Measurements from ENCODE around the gene GAR1.
"Not testable (repeated sequence)": the region's sequence is repeated elsewhere in the genome, so short reads cannot be mapped to it uniquely, and the experiment has no call there.

GAR1 gene

DNA sequence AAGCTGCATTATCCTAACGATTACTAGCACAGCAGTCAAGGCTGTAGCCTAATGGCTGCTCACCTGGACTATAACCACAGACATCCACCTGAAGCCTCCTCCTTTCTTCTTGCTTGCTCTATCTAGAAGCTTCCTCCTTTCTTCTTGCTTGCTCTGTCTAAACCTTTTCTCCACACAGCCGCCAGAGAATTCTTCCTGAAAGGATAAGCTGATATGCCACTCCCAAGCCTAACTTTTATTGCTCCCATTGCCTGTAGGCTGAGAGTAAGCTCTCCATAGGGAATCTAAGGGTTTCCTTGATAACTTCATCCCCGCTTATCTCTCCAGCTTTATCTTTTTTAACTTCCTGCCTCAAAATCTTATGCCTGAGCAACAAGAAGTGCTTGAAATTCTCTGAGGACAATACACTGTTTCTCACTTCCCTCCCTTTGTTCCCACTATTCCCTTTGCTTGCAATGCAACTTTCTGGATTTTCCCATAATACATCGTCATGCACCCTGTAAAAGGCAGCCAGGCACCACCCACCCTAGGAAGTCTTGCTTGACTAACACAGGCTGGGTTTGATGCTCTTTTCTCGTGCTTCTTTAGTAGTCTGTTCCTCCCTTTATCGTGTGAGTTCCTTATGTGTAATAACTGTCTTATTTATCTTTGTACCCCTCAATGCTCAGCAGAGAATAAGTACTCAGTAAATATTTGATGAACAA, 31.0 kb downstream of the GAR1 start:
- H3K36me3 ChIP-seq (ENCODE audit: control insufficient read depth, insufficient read depth, low read length): no peaks in the 10 kb centered on the region
- no peaks in the 10 kb centered on the region for H3K27me3 ChIP-seq (ENCODE audit: control insufficient read depth, insufficient read depth, low read length)
- no peak overlapping the region for H3K4me3 ChIP-seq (ENCODE audit: low read depth, low read length)
- H3K9me3 ChIP-seq (ENCODE audit: control insufficient read depth, insufficient read depth, low read length): no peaks in the 10 kb centered on the region
- H3K9ac ChIP-seq (ENCODE audit: low read depth, low read length): no peak overlapping the region
- H3K4me1 ChIP-seq (ENCODE audit: control insufficient read depth, insufficient read depth, low read length): 0 out of 2 replicates have a peak, but pooled peaks cover 3% of the 10 kb centered on the region
- no peak overlapping the region for H3K27ac ChIP-seq (ENCODE audit: low read depth, low read length)

- Histone ChIP-seq H3K9me3 (ENCODE audit: control insufficient read depth, insufficient read depth, low read length) (no peaks in the 10 kb centered on the region), H3K9ac (ENCODE audit: low read depth, low read length) (no peak within 1 kb of the TSS), H3K27ac (ENCODE audit: low read depth, low read length) (no peak within 1 kb of the TSS), H3K4me3 (ENCODE audit: low read depth, low read length) (no peak within 1 kb of the TSS), H3K27me3 (ENCODE audit: control insufficient read depth, insufficient read depth, low read length) (no peaks in the 10 kb centered on the region), H3K4me1 (ENCODE audit: control insufficient read depth, insufficient read depth, low read length) (0 out of 2 replicates have a peak, but pooled peaks cover 3% of the 10 kb centered on the region), H3K36me3 (ENCODE audit: control insufficient read depth, insufficient read depth, low read length) (no peaks in the 10 kb centered on the region)
These were observed 32.4 kb downstream of the GAR1 start, which contains the start of gene LRIT3 for GRCh38 chr4:109847896-109848442. Gene LRIT3 (plus strand): TSS chr4:109848107. CDS start chr4:109848202, 95 bp downstream.

DNA sequence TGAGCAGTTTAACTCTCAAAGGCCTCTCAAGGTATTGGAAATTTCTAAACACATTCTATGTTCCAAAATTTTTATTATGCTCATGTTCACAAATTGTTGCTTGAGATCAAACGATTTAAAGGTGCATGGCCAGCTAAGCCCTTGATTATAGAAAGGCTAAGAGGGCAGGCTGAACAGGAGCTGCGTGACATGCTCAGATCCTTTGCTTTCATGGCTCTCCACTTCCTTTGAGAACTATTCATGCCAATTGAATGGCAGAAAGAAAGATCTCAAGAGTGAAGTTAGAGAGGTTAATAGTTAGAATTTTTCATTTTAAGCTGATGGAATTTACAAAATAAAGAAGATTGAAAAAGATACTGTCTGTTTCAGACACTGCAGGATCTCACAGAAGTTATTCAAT, 32.9 kb downstream of the GAR1 start:
- Histone ChIP-seq H3K9me3 (ENCODE audit: control insufficient read depth, insufficient read depth, low read length) (no peaks in the 10 kb centered on the region), H3K4me1 (ENCODE audit: control insufficient read depth, insufficient read depth, low read length) (0 out of 2 replicates have a peak, but pooled peaks cover 3% of the 10 kb centered on the region), H3K4me3 (ENCODE audit: low read depth, low read length) (no peak overlapping the region), H3K27me3 (ENCODE audit: control insufficient read depth, insufficient read depth, low read length) (no peaks in the 10 kb centered on the region), H3K9ac (ENCODE audit: low read depth, low read length) (no peak overlapping the region), H3K36me3 (ENCODE audit: control insufficient read depth, insufficient read depth, low read length) (no peaks in the 10 kb centered on the region), H3K27ac (ENCODE audit: low read depth, low read length) (no peak overlapping the region)

DNA sequence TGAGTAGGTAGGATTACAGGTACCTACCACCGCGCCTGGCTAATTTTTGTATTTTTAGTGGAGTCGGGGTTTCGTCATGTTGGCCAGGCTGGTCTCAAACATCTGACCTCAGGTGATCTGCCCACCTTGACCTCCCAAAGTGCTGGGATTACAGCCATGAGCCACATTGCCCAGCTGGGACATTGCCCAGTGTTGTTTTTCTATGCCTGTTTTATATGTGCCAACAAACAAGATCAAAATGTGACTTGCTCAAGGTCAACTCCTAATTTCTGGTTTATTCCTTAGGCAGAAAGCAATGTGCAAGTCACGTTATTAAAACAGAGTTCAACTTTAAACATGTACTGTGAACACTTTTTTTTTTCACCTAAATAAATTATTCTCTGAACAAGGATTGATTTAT, 35.0 kb downstream of the GAR1 start:
- no peak overlapping the region for H3K4me3 ChIP-seq (ENCODE audit: low read depth, low read length)
- no peak overlapping the region for H3K9ac ChIP-seq (ENCODE audit: low read depth, low read length)
- no peaks in the 10 kb centered on the region for H3K9me3 ChIP-seq (ENCODE audit: control insufficient read depth, insufficient read depth, low read length)
- no peaks in the 10 kb centered on the region for H3K36me3 ChIP-seq (ENCODE audit: control insufficient read depth, insufficient read depth, low read length)
- no peaks in the 10 kb centered on the region for H3K27me3 ChIP-seq (ENCODE audit: control insufficient read depth, insufficient read depth, low read length)
- H3K27ac ChIP-seq (ENCODE audit: low read depth, low read length): no peak overlapping the region
- H3K4me1 ChIP-seq (ENCODE audit: control insufficient read depth, insufficient read depth, low read length): 0 out of 2 replicates have a peak, but pooled peaks cover 3% of the 10 kb centered on the region

GRCh38 chr4:109859426-109860300, 44.1 kb downstream of the GAR1 start:
- not testable (repeated sequence) for H3K27ac ChIP-seq (ENCODE audit: low read depth, low read length); H3K36me3 ChIP-seq (ENCODE audit: control insufficient read depth, insufficient read depth, low read length); H3K9ac ChIP-seq (ENCODE audit: low read depth, low read length); H3K27me3 ChIP-seq (ENCODE audit: control insufficient read depth, insufficient read depth, low read length); H3K4me1 ChIP-seq (ENCODE audit: control insufficient read depth, insufficient read depth, low read length); H3K9me3 ChIP-seq (ENCODE audit: control insufficient read depth, insufficient read depth, low read length); H3K4me3 ChIP-seq (ENCODE audit: low read depth, low read length)

- Histone ChIP-seq H3K4me1 (ENCODE audit: control insufficient read depth, insufficient read depth, low read length) (no peaks in the 10 kb centered on the region), H3K4me3 (ENCODE audit: low read depth, low read length) (no peak overlapping the region)
These were observed 45.7 kb downstream of the GAR1 start for GRCh38 chr4:109861271-109861670.

DNA sequence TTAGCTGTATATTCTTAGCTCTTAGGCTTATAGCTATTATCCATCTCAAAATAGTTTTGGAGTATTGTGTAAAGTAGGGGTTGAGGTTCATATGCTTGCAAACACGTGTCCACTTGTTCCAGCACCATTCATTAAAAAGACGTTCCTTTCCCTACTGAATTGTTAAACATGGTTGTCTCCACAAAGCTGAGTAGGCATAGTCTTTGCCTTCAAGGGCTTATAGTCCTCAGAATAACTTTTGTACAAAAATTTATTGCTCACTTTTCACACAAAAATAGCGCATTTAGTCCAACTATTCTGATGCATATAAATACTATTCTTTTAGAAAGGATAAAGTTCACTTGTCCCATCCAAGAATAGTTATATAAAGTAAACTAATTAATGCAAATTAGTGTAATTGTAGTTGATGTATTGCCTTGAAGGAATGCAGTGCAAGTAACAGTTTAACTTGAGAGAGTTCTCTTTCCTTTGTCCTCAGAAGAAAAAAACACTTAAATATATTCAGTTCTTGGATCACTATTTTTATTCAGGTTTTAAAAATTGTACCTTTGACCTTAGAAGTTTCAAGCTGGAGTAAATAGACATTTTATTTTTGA, 46.5 kb downstream of the GAR1 start:
- no peaks in the 10 kb centered on the region for H3K4me1 ChIP-seq (ENCODE audit: control insufficient read depth, insufficient read depth, low read length)
- no peaks in the 10 kb centered on the region for H3K27me3 ChIP-seq (ENCODE audit: control insufficient read depth, insufficient read depth, low read length)
- H3K4me3 ChIP-seq (ENCODE audit: low read depth, low read length): no peak overlapping the region
- peaks cover 10% of the 10 kb centered on the region; the same call in 1 of the 2 replicates for H3K9me3 ChIP-seq (ENCODE audit: control insufficient read depth, insufficient read depth, low read length)
- H3K27ac ChIP-seq (ENCODE audit: low read depth, low read length): no peak overlapping the region
- H3K9ac ChIP-seq (ENCODE audit: low read depth, low read length): no peak overlapping the region
- no peaks in the 10 kb centered on the region for H3K36me3 ChIP-seq (ENCODE audit: control insufficient read depth, insufficient read depth, low read length)

More at GRCh38 chr4:109861271-109861670, 45.7 kb downstream of the GAR1 start:
- no peak overlapping the region for H3K9ac ChIP-seq (ENCODE audit: low read depth, low read length)
- H3K9me3 ChIP-seq (ENCODE audit: control insufficient read depth, insufficient read depth, low read length): peaks cover 10% of the 10 kb centered on the region; the same call in 1 of the 2 replicates
- no peaks in the 10 kb centered on the region for H3K27me3 ChIP-seq (ENCODE audit: control insufficient read depth, insufficient read depth, low read length)
- H3K27ac ChIP-seq (ENCODE audit: low read depth, low read length): no peak overlapping the region
- no peaks in the 10 kb centered on the region for H3K36me3 ChIP-seq (ENCODE audit: control insufficient read depth, insufficient read depth, low read length)

DNA sequence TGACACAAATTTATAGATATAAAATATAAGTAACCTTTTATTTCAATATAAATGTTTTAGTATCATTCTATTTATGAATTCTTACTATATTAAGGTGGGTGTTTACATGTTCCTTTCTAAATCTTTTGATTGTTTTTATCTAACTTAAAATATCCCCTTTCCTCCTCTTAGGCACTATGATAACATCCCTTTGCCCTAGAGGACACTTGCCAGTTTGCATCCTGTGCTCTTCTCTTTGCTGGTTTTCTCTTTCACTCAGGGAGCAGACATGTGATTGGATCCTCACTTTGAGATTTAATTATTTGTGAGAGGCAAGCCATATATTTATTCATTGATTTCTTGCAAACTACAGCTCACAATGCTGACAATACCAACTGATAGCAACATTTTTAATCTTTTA, 48.6 kb downstream of the GAR1 start:
- peaks cover 10% of the 10 kb centered on the region; the same call in 1 of the 2 replicates for H3K9me3 ChIP-seq (ENCODE audit: control insufficient read depth, insufficient read depth, low read length)
- no peak overlapping the region for H3K27ac ChIP-seq (ENCODE audit: low read depth, low read length)
- H3K27me3 ChIP-seq (ENCODE audit: control insufficient read depth, insufficient read depth, low read length): no peaks in the 10 kb centered on the region
- H3K36me3 ChIP-seq (ENCODE audit: control insufficient read depth, insufficient read depth, low read length): no peaks in the 10 kb centered on the region
- H3K9ac ChIP-seq (ENCODE audit: low read depth, low read length): no peak overlapping the region
- no peaks in the 10 kb centered on the region for H3K4me1 ChIP-seq (ENCODE audit: control insufficient read depth, insufficient read depth, low read length)
- no peak overlapping the region for H3K4me3 ChIP-seq (ENCODE audit: low read depth, low read length)

DNA sequence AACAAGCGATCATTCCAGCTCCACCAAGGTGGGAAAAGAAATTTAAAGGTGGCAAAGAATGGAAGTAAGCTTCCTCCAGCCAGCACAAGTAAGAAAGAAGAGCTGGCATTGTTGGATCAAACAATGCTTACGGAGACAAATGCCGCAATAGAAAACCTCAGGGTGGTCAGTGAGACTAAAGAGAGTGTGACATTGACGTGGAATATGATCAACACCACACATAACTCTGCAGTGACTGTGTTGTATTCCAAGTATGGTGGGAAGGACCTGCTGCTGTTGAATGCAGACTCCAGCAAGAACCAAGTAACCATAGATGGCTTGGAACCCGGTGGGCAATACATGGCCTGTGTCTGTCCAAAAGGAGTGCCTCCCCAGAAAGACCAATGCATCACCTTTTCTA, 54.5 kb downstream of the GAR1 start:
- Histone ChIP-seq H3K9ac (ENCODE audit: low read depth, low read length) (no peak overlapping the region), H3K4me1 (ENCODE audit: control insufficient read depth, insufficient read depth, low read length) (no peaks in the 10 kb centered on the region), H3K4me3 (ENCODE audit: low read depth, low read length) (no peak overlapping the region)

DNA sequence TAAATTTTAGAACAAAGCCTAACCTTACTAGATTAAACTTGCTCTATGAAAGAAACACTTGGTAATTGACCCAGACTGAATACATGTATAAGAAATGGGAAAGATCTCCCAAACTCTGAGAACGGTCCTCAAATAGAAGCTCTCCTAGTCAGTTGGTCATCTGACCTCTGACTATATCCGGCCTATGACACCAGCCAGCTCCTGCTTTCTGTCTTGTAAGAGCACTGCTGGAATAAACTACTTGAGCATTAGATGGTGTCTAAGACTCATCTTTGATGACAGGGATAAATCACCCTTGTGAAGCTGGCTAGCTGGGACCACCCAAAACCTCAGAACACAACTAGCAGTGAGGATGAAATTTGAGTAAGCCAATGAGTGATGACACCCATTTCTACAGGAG, 56.5 kb downstream of the GAR1 start:
- H3K27ac ChIP-seq (ENCODE audit: low read depth, low read length): no peak overlapping the region

More for the DNA sequence above, 54.5 kb downstream of the GAR1 start:
- Histone ChIP-seq H3K9me3 (ENCODE audit: control insufficient read depth, insufficient read depth, low read length) (no peaks in the 10 kb centered on the region), H3K27ac (ENCODE audit: low read depth, low read length) (no peak overlapping the region), H3K36me3 (ENCODE audit: control insufficient read depth, insufficient read depth, low read length) (no peaks in the 10 kb centered on the region), H3K27me3 (ENCODE audit: control insufficient read depth, insufficient read depth, low read length) (no peaks in the 10 kb centered on the region)

More for the DNA sequence above, 56.5 kb downstream of the GAR1 start:
- H3K27me3 ChIP-seq (ENCODE audit: control insufficient read depth, insufficient read depth, low read length): no peaks in the 10 kb centered on the region
- H3K4me1 ChIP-seq (ENCODE audit: control insufficient read depth, insufficient read depth, low read length): no peaks in the 10 kb centered on the region
- no peak overlapping the region for H3K4me3 ChIP-seq (ENCODE audit: low read depth, low read length)
- H3K9me3 ChIP-seq (ENCODE audit: control insufficient read depth, insufficient read depth, low read length): no peaks in the 10 kb centered on the region
- no peaks in the 10 kb centered on the region for H3K36me3 ChIP-seq (ENCODE audit: control insufficient read depth, insufficient read depth, low read length)
- H3K9ac ChIP-seq (ENCODE audit: low read depth, low read length): no peak overlapping the region
